Measurements from ENCODE around the gene PCDHB4. TPM values are rescaled to one million over a fixed set of nuclear protein-coding genes. Genes with fewer than 3 reads are reported as not detected.
A peak's percentile ranks its signal among the peaks of the same experiment; 100 is the strongest.
"Not testable (repeated sequence)": the region's sequence is repeated elsewhere in the genome, so short reads cannot be mapped to it uniquely, and the experiment has no call there.

The PCDHB4 gene
- total RNA-seq, 1 experiment from 2014 or later: not detected

DNA sequence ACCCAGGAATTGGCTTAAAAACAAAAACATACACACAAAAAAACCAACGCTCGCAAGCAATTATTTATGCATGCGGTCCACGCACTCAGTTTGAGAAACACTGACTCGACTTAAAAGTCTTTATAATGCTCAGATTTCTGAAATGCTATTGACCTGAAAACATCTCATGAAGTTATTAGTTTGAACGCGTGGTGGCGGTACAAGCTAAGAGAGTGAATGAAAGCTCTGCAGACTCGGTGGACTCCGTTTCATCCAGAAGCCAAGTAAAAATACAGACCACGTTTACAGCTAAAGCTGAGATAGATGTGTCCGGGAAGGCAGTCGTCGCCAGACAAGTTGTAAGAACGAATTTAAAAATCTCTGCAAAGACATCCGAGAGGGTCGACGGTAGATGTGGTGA, 28.2 kb downstream of the PCDHB4 start, which contains the start of gene PCDHB6:
TSS of gene PCDHB6 (plus strand) at position 246 of the 400 bp plus-strand sequence. CDS start 201 bp downstream, outside the sequence.
- peak; percentile 22 for DNase-seq (ENCODE audit: extremely low read depth, low read depth)

DNA sequence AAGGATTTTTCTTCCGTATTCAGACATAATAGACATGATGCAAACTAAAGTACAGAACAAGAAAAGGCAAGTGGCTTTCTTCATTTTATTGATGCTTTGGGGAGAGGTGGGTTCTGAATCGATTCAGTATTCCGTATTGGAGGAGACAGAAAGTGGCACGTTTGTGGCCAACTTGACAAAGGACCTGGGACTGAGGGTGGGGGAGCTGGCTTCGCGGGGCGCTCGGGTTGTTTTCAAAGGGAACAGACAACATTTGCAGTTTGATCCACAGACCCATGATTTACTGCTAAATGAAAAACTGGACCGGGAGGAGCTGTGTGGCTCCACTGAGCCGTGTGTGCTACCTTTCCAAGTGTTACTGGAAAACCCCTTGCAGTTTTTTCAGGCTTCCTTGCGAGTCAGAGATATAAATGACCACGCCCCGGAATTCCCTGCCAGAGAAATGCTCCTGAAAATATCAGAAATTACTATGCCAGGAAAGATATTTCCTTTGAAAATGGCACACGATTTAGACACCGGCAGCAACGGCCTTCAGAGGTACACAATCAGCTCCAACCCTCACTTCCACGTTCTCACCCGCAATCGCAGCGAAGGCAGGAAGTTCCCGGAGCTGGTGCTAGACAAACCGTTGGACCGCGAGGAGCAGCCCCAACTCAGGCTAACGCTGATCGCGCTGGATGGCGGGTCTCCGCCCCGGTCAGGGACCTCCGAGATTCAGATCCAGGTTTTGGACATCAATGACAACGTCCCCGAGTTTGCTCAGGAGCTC, 28.8 kb downstream of the PCDHB4 start:
- no peak for DNase-seq (ENCODE audit: extremely low read depth, low read depth)

DNA sequence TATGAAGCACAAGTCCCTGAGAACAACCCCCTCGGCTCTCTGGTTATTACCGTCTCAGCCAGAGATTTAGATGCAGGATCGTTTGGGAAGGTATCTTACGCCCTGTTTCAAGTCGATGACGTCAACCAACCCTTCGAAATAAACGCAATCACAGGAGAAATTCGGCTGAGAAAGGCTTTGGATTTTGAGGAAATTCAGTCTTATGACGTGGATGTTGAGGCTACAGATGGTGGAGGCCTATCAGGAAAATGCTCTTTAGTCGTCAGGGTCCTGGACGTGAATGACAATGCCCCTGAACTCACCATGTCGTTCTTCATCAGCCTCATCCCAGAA, 29.3 kb downstream of the PCDHB4 start:
- no peak for DNase-seq (ENCODE audit: extremely low read depth, low read depth)

DNA sequence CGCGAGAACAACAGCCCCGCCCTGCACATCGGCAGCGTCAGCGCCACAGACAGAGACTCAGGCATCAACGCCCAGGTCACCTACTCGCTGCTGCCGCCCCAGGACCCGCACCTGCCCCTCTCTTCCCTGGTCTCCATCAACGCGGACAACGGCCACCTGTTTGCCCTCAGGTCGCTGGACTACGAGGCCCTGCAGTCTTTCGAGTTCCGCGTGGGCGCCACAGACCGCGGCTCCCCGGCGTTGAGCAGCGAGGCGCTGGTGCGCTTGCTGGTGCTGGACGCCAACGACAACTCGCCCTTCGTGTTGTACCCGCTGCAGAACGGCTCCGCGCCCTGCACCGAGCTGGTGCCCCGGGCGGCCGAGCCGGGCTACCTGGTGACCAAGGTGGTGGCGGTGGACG, 30.0 kb downstream of the PCDHB4 start:
- not testable (repeated sequence) for DNase-seq (ENCODE audit: extremely low read depth, low read depth)

DNA sequence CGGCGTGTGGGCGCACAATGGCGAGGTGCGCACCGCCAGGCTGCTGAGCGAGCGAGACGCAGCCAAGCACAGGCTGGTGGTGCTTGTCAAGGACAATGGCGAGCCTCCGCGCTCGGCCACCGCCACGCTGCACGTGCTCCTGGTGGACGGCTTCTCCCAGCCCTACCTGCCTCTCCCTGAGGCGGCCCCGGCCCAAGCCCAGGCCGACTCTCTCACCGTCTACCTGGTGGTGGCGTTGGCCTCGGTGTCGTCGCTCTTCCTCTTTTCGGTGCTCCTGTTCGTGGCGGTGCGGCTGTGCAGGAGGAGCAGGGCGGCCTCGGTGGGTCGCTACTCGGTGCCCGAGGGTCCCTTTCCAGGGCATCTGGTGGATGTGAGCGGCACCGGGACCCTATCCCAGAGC, 30.5 kb downstream of the PCDHB4 start:
- not testable (repeated sequence) for DNase-seq (ENCODE audit: extremely low read depth, low read depth)

DNA sequence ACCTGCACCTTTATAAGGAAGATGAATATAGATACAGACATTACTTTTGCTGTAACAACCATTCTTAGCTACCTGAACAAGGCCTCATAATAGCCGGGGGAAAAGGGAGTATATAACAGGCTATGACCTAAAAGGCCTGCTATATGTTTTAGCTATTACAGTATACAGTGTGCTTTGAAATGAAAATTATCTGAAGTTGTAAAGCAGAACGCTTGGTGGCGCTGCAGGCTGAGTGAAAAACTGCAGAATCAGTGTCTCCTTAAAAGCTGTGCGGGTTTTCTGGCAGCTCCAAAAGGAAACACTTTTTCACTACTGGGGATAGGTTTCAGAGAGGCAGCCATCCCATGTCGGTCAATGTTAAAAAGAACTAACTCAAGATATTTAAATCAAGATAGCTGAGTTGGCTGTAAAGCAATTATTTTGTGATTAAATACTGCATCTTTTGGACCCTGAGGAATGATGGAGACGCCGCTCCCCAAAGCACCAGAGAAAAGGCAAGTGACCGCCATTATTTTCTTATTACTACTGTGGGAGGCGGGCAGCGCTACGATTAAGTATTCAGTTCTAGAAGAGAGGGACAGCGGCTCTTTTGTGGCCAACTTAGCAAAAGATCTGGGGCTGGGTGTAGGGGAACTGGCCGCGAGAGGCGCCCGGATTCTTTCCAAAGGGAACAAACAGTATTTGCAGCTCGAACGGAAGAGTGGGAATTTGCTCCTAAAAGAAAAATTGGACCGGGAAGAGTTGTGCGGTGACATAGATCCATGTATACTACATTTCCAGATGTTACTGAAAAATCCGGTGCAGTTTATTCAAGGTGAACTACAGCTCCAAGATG, 34.1 kb downstream of the PCDHB4 start:
- DNase-seq (ENCODE audit: extremely low read depth, low read depth): peak; percentile 3

DNA sequence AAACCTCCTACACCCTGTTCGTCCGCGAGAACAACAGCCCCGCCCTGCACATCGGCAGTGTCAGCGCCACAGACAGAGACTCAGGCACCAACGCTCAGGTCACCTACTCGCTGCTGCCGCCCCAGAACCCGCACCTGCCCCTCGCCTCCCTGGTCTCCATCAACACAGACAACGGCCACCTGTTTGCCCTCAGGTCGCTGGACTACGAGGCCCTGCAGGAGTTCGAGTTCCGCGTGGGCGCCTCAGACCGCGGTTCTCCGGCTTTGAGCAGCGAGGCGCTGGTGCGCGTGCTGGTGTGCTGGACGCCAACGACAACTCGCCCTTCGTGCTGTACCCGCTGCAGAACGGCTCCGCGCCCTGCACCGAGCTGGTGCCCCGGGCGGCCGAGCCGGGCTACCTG, 35.7 kb downstream of the PCDHB4 start:
- not testable (repeated sequence) for DNase-seq (ENCODE audit: extremely low read depth, low read depth)

DNA sequence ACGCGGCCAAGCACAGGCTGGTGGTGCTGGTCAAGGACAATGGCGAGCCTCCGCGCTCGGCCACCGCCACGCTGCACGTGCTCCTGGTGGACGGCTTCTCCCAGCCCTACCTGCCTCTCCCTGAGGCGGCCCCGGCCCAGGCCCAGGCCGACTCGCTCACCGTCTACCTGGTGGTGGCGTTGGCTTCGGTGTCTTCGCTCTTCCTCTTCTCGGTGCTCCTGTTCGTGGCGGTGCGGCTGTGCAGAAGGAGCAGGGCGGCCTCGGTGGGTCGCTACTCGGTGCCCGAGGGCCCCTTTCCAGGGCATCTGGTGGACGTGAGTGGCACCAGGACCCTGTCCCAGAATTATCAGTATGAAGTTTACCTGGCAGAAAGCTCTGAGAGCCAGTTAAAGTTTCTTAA, 36.3 kb downstream of the PCDHB4 start:
- DNase-seq (ENCODE audit: extremely low read depth, low read depth): not testable (repeated sequence)

DNA sequence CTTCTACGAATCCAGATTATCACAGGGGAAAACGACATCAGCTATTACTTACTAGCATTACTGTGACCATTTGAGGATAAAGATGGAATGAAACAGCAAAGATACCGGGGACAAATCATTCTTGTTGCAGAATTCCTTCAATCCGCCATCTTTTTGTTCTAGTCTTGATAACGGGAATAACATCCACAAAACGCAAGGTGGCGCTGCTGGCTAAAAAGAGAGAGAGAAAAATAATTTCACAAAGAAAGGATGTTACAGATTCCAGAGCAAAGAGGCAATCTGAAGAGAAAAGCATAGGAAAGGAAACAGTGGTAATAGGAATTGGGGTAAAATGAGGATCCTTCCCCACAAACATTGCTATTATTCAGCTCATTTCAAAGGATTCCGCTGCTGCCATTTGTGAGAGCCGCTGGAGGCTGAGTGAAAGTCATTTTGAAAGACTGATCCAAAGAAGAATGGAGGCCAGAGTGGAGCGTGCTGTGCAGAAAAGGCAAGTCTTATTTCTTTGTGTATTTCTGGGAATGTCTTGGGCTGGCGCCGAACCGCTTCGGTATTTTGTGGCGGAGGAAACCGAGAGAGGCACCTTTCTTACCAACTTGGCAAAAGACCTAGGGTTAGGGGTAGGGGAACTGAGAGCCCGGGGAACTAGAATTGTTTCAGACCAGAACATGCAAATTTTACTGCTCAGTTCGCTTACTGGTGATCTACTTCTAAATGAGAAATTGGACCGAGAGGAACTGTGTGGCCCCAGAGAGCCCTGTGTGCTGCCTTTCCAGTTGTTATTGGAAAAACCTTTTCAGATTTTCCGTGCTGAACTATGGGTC, 51.0 kb downstream of the PCDHB4 start, which contains the start of gene PCDHB7:
TSS of gene PCDHB7 (plus strand) at position 264 of the 824 bp plus-strand sequence. CDS start at position 456, 192 bp downstream.
- peak; percentile 52 for DNase-seq (ENCODE audit: extremely low read depth, low read depth)

DNA sequence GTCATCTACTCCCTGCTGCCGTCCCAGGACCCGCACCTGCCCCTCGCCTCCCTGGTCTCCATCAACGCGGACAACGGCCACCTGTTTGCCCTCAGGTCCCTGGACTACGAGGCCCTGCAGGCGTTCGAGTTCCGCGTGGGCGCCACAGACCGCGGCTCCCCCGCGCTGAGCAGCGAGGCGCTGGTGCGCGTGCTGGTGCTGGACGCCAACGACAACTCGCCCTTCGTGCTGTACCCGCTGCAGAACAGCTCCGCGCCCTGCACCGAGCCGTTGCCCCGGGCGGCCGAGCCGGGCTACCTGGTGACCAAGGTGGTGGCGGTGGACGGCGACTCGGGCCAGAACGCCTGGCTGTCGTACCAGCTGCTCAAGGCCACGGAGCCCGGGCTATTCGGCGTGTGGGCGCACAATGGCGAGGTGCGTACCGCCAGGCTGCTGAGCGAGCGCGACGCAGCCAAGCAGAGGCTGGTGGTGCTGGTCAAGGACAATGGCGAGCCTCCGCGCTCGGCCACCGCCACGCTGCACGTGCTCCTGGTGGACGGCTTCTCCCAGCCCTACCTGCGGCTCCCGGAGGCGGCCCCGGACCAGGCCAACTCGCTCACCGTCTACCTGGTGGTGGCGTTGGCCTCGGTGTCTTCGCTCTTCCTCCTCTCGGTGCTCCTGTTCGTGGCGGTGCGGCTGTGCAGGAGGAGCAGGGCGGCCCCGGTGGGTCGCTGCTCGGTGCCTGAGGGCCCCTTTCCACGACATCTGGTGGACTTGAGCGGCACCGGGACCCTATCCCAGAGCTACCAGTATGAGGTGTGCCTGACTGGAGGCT, 52.9 kb downstream of the PCDHB4 start:
- DNase-seq (ENCODE audit: extremely low read depth, low read depth): not testable (repeated sequence)

Other genes with a start within 250 kb of the PCDHB4 start
- 4.4 and 5.6 TPM in 2 replicates for gene PCDHA12, start 246.5 kb upstream of the PCDHB4 start, total RNA-seq (2014; rRNA removed; shearing (Covaris generic))
- gene PCDHA13, start 239.7 kb upstream of the PCDHB4 start, total RNA-seq (2014; rRNA removed; shearing (Covaris generic)): 1.2 and 1.3 TPM in 2 replicates
- 0.92 and 1.1 TPM in 2 replicates for gene PCDHAC1, start 195.5 kb upstream of the PCDHB4 start, total RNA-seq (2014; rRNA removed; shearing (Covaris generic))
- 1.0 and 1.2 TPM in 2 replicates for gene PCDHAC2, start 155.3 kb upstream of the PCDHB4 start, total RNA-seq (2014; rRNA removed; shearing (Covaris generic))
- gene PCDHB1, start 70.4 kb upstream of the PCDHB4 start, total RNA-seq (2014; rRNA removed; shearing (Covaris generic)): 0.03 TPM in 1 of 2 replicates, not detected in the other
- gene PCDHB2, start 27.2 kb upstream of the PCDHB4 start, total RNA-seq (2014; rRNA removed; shearing (Covaris generic)): 0.29 and 0.52 TPM in 2 replicates
- gene PCDHB3, start 21.3 kb upstream of the PCDHB4 start, total RNA-seq (2014; rRNA removed; shearing (Covaris generic)): 0.12 and 0.14 TPM in 2 replicates
- gene PCDHB5, start 13.4 kb downstream of the PCDHB4 start, total RNA-seq (2014; rRNA removed; shearing (Covaris generic)): 0.07 TPM in 1 of 2 replicates, not detected in the other
- not detected in 2 replicates for gene PCDHB6, start 28.2 kb downstream of the PCDHB4 start, total RNA-seq (2014; rRNA removed; shearing (Covaris generic))
- gene PCDHB7, start 50.8 kb downstream of the PCDHB4 start, total RNA-seq (2014; rRNA removed; shearing (Covaris generic)): 0.17 and 0.25 TPM in 2 replicates
- 0.14 and 0.22 TPM in 2 replicates for gene PCDHB8, start 56.0 kb downstream of the PCDHB4 start, total RNA-seq (2014; rRNA removed; shearing (Covaris generic))
- gene PCDHB16, start 60.6 kb downstream of the PCDHB4 start, total RNA-seq (2014; rRNA removed; shearing (Covaris generic)): 0.32 and 0.69 TPM in 2 replicates
- 0.40 and 0.69 TPM in 2 replicates for gene PCDHB9, start 65.3 kb downstream of the PCDHB4 start, total RNA-seq (2014; rRNA removed; shearing (Covaris generic))
- 0.35 and 0.72 TPM in 2 replicates for gene PCDHB10, start 70.5 kb downstream of the PCDHB4 start, total RNA-seq (2014; rRNA removed; shearing (Covaris generic))
- gene PCDHB11, start 77.8 kb downstream of the PCDHB4 start, total RNA-seq (2014; rRNA removed; shearing (Covaris generic)): 5.4 and 6.0 TPM in 2 replicates
- 0.75 and 0.99 TPM in 2 replicates for gene PCDHB12, start 86.9 kb downstream of the PCDHB4 start, total RNA-seq (2014; rRNA removed; shearing (Covaris generic))
- gene PCDHB13, start 92.1 kb downstream of the PCDHB4 start, total RNA-seq (2014; rRNA removed; shearing (Covaris generic)): 2.2 and 2.5 TPM in 2 replicates
- 2.7 and 2.8 TPM in 2 replicates for gene PCDHB14, start 101.5 kb downstream of the PCDHB4 start, total RNA-seq (2014; rRNA removed; shearing (Covaris generic))
- gene PCDHB15, start 123.6 kb downstream of the PCDHB4 start, total RNA-seq (2014; rRNA removed; shearing (Covaris generic)): 0.12 and 0.20 TPM in 2 replicates
- not detected in 2 replicates for gene SLC25A2, start 182.2 kb downstream of the PCDHB4 start, total RNA-seq (2014; rRNA removed; shearing (Covaris generic))
- gene TAF7, start 199.0 kb downstream of the PCDHB4 start, total RNA-seq (2014; rRNA removed; shearing (Covaris generic)): 91.7 and 130 TPM in 2 replicates
- gene PCDHGA1, start 208.7 kb downstream of the PCDHB4 start, total RNA-seq (2014; rRNA removed; shearing (Covaris generic)): 0.72 and 1.6 TPM in 2 replicates
- 0.12 TPM in 2 replicates for gene PCDHGA2, start 216.9 kb downstream of the PCDHB4 start, total RNA-seq (2014; rRNA removed; shearing (Covaris generic))
- 0.17 TPM in 1 of 2 replicates, not detected in the other for gene PCDHGA3, start 222.0 kb downstream of the PCDHB4 start, total RNA-seq (2014; rRNA removed; shearing (Covaris generic))
- gene PCDHGB1, start 228.3 kb downstream of the PCDHB4 start, total RNA-seq (2014; rRNA removed; shearing (Covaris generic)): 1.1 and 2.6 TPM in 2 replicates
- 0.79 and 1.3 TPM in 2 replicates for gene PCDHGA4, start 233.2 kb downstream of the PCDHB4 start, total RNA-seq (2014; rRNA removed; shearing (Covaris generic))
- 1.8 and 2.0 TPM in 2 replicates for gene PCDHGB2, start 238.2 kb downstream of the PCDHB4 start, total RNA-seq (2014; rRNA removed; shearing (Covaris generic))
- 0.58 and 0.62 TPM in 2 replicates for gene PCDHGA5, start 242.3 kb downstream of the PCDHB4 start, total RNA-seq (2014; rRNA removed; shearing (Covaris generic))
- 0.52 and 1.1 TPM in 2 replicates for gene PCDHGB3, start 248.4 kb downstream of the PCDHB4 start, total RNA-seq (2014; rRNA removed; shearing (Covaris generic))